Uterus (tissue), 2 donors: ENCODE measurements around the gene FAM110A.

Experiments
- POLR2A ChIP-seq, 2 donors: fragments of 450-650 bp; IDR thresholded peaks; one replicate each; pipeline ENCODE4 v1.6.1; 2016; ENCODE audit warnings: antibody characterized with exemption in 2 of 2, mild to moderate bottlenecking in 1 of 2, moderate library complexity in 1 of 2
- TF ChIP-seq, protein P1 (sequence below), 4 experiments: fragments of 200-600 bp in 2 of 4; fragments of 450-650 bp in 2 of 4; sonication (generic) in 2 of 4; IDR thresholded peaks; one replicate each; pipeline ENCODE4 v1.5.1; 2016 to 2019; ENCODE audit warnings: antibody characterized with exemption in 4 of 4, mild to moderate bottlenecking in 2 of 4, moderate library complexity in 1 of 4

DNA sequence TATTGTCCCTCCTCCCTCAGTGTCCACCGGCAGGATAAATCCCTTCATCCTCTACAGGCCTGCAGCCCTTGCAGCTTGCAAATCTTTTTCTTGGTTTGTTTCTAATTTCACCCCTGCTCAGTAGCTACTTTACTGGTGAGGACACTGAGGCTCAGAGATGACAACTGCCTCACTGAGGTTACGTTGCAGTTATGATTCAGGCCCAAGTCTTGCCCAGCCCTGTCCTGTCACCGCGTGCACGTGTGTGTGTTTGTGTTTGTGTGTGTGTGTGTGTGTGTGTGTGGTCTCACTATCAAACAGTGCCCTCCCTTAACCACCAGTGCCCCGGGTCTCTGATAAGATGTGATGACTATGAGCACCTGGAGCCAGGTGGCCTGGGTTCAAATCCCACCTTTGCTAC is 21.1 kb downstream of the FAM110A start:
- TF ChIP-seq, protein P1, sequence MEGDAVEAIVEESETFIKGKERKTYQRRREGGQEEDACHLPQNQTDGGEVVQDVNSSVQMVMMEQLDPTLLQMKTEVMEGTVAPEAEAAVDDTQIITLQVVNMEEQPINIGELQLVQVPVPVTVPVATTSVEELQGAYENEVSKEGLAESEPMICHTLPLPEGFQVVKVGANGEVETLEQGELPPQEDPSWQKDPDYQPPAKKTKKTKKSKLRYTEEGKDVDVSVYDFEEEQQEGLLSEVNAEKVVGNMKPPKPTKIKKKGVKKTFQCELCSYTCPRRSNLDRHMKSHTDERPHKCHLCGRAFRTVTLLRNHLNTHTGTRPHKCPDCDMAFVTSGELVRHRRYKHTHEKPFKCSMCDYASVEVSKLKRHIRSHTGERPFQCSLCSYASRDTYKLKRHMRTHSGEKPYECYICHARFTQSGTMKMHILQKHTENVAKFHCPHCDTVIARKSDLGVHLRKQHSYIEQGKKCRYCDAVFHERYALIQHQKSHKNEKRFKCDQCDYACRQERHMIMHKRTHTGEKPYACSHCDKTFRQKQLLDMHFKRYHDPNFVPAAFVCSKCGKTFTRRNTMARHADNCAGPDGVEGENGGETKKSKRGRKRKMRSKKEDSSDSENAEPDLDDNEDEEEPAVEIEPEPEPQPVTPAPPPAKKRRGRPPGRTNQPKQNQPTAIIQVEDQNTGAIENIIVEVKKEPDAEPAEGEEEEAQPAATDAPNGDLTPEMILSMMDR (IDR thresholded peaks at IDR 0.05), result no peak
- TF ChIP-seq POLR2A (IDR thresholded peaks at IDR 0.05), result no peak
